B cell (primary cell): ENCODE measurements around the gene LRTM2.

ENCODE experiments used
- EZH2 ChIP-seq: IDR thresholded peaks from 2 replicates; pipeline ENCODE4 v1.6.1; 2012; ENCODE audit warnings: borderline replicate concordance, low read depth, mild to moderate bottlenecking, moderate library complexity, low read length; ENCODE audit not compliant: insufficient read depth, poor library complexity, severe bottlenecking
- TF ChIP-seq, protein P1 (sequence below): fragments of 200-600 bp; IDR thresholded peaks from one replicate; pipeline ENCODE4 v1.8.0; 2022; ENCODE audit warnings: antibody characterized with exemption, mild to moderate bottlenecking

DNA sequence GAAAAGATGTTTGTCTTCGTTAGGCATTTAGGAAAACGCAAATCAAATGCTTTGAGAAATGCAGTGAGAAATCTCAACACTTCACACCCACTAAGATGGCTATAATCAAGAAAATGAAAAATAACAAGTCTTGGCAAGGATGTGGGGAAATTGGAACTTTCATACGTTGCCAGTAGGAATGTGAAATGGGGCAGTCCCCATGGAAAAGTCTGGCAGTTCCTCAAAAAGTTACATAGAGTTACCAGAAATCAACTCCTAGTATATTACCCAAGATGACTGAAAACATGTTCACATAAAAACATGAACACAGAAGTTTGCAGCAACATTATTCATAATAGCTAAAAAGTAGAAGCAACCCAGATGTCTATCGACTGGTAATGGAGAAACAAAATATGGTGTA is 41.5 kb upstream of the LRTM2 start:
- TF ChIP-seq EZH2: no peak
- TF ChIP-seq, protein P1, sequence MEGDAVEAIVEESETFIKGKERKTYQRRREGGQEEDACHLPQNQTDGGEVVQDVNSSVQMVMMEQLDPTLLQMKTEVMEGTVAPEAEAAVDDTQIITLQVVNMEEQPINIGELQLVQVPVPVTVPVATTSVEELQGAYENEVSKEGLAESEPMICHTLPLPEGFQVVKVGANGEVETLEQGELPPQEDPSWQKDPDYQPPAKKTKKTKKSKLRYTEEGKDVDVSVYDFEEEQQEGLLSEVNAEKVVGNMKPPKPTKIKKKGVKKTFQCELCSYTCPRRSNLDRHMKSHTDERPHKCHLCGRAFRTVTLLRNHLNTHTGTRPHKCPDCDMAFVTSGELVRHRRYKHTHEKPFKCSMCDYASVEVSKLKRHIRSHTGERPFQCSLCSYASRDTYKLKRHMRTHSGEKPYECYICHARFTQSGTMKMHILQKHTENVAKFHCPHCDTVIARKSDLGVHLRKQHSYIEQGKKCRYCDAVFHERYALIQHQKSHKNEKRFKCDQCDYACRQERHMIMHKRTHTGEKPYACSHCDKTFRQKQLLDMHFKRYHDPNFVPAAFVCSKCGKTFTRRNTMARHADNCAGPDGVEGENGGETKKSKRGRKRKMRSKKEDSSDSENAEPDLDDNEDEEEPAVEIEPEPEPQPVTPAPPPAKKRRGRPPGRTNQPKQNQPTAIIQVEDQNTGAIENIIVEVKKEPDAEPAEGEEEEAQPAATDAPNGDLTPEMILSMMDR: no peak
